ENCODE data around the gene LRR1.
"Not testable (repeated sequence)": the region's sequence is repeated elsewhere in the genome, so short reads cannot be mapped to it uniquely, and the experiment has no call there.

LRR1 gene

GRCh38 chr14:49586673-49587460 lies 11.9 kb upstream of the LRR1 start:
- DNase-seq (ENCODE audit: low read depth) = peak; percentile 70

GRCh38 chr14:49589387-49589786 lies 9.4 kb upstream of the LRR1 start:
- DNase-seq (ENCODE audit: low read depth) = no peak

- DNase-seq (ENCODE audit: low read depth) = no peak
These were observed 5.7 kb upstream of the LRR1 start for GRCh38 chr14:49593016-49593415.

- peak; percentile 48 for DNase-seq (ENCODE audit: low read depth)
These were observed 4.2 kb upstream of the LRR1 start for GRCh38 chr14:49594347-49595091.

- DNase-seq (ENCODE audit: low read depth) = no peak
These were observed 603 bp upstream of the LRR1 start for GRCh38 chr14:49598189-49598484.

GRCh38 chr14:49607583-49607982 lies 8.8 kb downstream of the LRR1 start:
- DNase-seq (ENCODE audit: low read depth) = no peak

GRCh38 chr14:49612251-49612650 lies 13.5 kb downstream of the LRR1 start:
- DNase-seq (ENCODE audit: low read depth) = no peak

- DNase-seq (ENCODE audit: low read depth) = no peak
These were observed 13.9 kb downstream of the LRR1 start for GRCh38 chr14:49612671-49613070.

GRCh38 chr14:49614196-49614595 lies 15.5 kb downstream of the LRR1 start:
- DNase-seq (ENCODE audit: low read depth) = no peak

- DNase-seq (ENCODE audit: low read depth) = peak; percentile 33
These were observed 17.0 kb downstream of the LRR1 start for GRCh38 chr14:49615776-49616175.

GRCh38 chr14:49617852-49618519 lies 19.2 kb downstream of the LRR1 start:
- DNase-seq (ENCODE audit: low read depth) = no peak

GRCh38 chr14:49619273-49619672 lies 20.5 kb downstream of the LRR1 start:
- not testable (repeated sequence) for DNase-seq (ENCODE audit: low read depth)

- no peak for DNase-seq (ENCODE audit: low read depth)
These were observed 21.0 kb downstream of the LRR1 start for GRCh38 chr14:49619730-49620129.

- DNase-seq (ENCODE audit: low read depth) = peak; percentile 99
These were observed 21.7 kb downstream of the LRR1 start, which contains the start of the genes MGAT2 and RPL36AL for GRCh38 chr14:49620182-49621113. Gene MGAT2, plus strand, starts transcription at chr14:49620799. Its CDS starts 470 bp downstream, at chr14:49621269. Gene RPL36AL, minus strand, starts transcription at chr14:49620626. Its CDS starts 1,522 bp downstream, at chr14:49619104.

- peak; percentile 70 for DNase-seq (ENCODE audit: low read depth)
These were observed 22.6 kb downstream of the LRR1 start for GRCh38 chr14:49621114-49621881.

- DNase-seq (ENCODE audit: low read depth) = no peak
These were observed 23.4 kb downstream of the LRR1 start for GRCh38 chr14:49622022-49622607.

GRCh38 chr14:49623387-49623786 lies 24.6 kb downstream of the LRR1 start:
- DNase-seq (ENCODE audit: low read depth) = peak; percentile 17

GRCh38 chr14:49623941-49624839 lies 25.4 kb downstream of the LRR1 start:
- no peak for DNase-seq (ENCODE audit: low read depth)
